Measurements from ENCODE around the gene CCDC92B.

- TF ChIP-seq RAD21 (IDR thresholded peaks at IDR 0.05; ENCODE audit: low read length), result no peak
- TF ChIP-seq POLR2A (IDR thresholded peaks at IDR 0.05; ENCODE audit: low read depth, low read length), result no peak
- TF ChIP-seq CEBPB (IDR thresholded peaks at IDR 0.05; ENCODE audit: low read depth, low read length), result no peak
- TF ChIP-seq CTCF (conservative IDR thresholded peaks at IDR 0.05; ENCODE audit: low read depth, low read length), result no peak
- TF ChIP-seq MAFK (IDR thresholded peaks at IDR 0.05; ENCODE audit: low read depth, low read length), result no peak
- no peak for TF ChIP-seq ELK1 (IDR thresholded peaks at IDR 0.05; ENCODE audit: borderline replicate concordance, low read depth, low read length)
- TF ChIP-seq FOS (IDR thresholded peaks at IDR 0.05; ENCODE audit: low read depth, low read length), result no peak
- TF ChIP-seq SMC3 (IDR thresholded peaks at IDR 0.05; ENCODE audit: low read depth, low read length), result no peak
- TF ChIP-seq RCOR1 (IDR thresholded peaks at IDR 0.05; ENCODE audit: insufficient replicate concordance, low read length), result no peak
- TF ChIP-seq USF2 (IDR thresholded peaks at IDR 0.05; ENCODE audit: low read depth, low read length), result no peak
- no peak for TF ChIP-seq MAZ (IDR thresholded peaks at IDR 0.05; ENCODE audit: borderline replicate concordance, low read depth, low read length)
- TF ChIP-seq RFX5 (IDR thresholded peaks at IDR 0.05; ENCODE audit: low read depth, low read length), result no peak
Observed at GRCh38 chr17:2680961-2681360, 68.5 kb downstream of the CCDC92B start.

All from IMR-90 (cell line).